T47D (cell line): ENCODE measurements around the gene PDLIM1.

Experiments
- DNase-seq, 2 experiments: peaks; one replicate each; pipeline versions ENCODE4 v3.0.0 to v3.0.0-alpha.2; 2011 to 2012; ENCODE audit warnings: low read depth in 1 of 2, low spot score in 1 of 2
- JUND ChIP-seq: IDR thresholded peaks from 2 replicates; pipeline ENCODE4 v1.6.1; 2012; ENCODE audit warnings: low read depth
- in situ Hi-C: cut with HindIII; loops from 2 replicates; pipeline ENCODE4 v1.10.0; 2016; ENCODE audit warnings: low sequenced_read_pairs, low pct_unique_long_range_greater_than_20kb

PDLIM1 gene

GRCh38 chr10:95328013-95328412 is 37.2 kb upstream of the PDLIM1 start:
- in situ Hi-C loops = no loop called here
- TF ChIP-seq JUND = no peak
- no peak for DNase-seq

GRCh38 chr10:95327367-95327766 is 36.6 kb upstream of the PDLIM1 start:
- in situ Hi-C loops = no loop called here
- TF ChIP-seq JUND = no peak
- peak in 1 of 2 experiments; percentile 46 for DNase-seq

- no peak for DNase-seq
- in situ Hi-C loops = no loop called here
- no peak for TF ChIP-seq JUND
Measured at GRCh38 chr10:95326396-95326795, 35.6 kb upstream of the PDLIM1 start.

GRCh38 chr10:95325863-95326262 is 35.1 kb upstream of the PDLIM1 start:
- in situ Hi-C loops = no loop called here
- no peak for DNase-seq
- TF ChIP-seq JUND = no peak

- no peak for TF ChIP-seq JUND
- no peak for DNase-seq
- in situ Hi-C loops = no loop called here
Measured at GRCh38 chr10:95324436-95325268, 33.8 kb upstream of the PDLIM1 start.

- in situ Hi-C loops = no loop called here
- DNase-seq = no peak
- no peak for TF ChIP-seq JUND
Measured at GRCh38 chr10:95321554-95322301, 30.9 kb upstream of the PDLIM1 start.

- TF ChIP-seq JUND = no peak
- in situ Hi-C loops = no loop called here
- peak in 1 of 2 experiments; percentile 39 for DNase-seq
Measured at GRCh38 chr10:95319239-95319638, 28.4 kb upstream of the PDLIM1 start.

GRCh38 chr10:95315509-95315908 is 24.7 kb upstream of the PDLIM1 start:
- in situ Hi-C loops = no loop called here
- no peak for TF ChIP-seq JUND
- no peak for DNase-seq

GRCh38 chr10:95314192-95314918 is 23.6 kb upstream of the PDLIM1 start:
- peak in 1 of 2 experiments; percentile 40 for DNase-seq
- in situ Hi-C loops = no loop called here
- TF ChIP-seq JUND = no peak

- in situ Hi-C loops = no loop called here
- no peak for TF ChIP-seq JUND
- DNase-seq = no peak
Measured at GRCh38 chr10:95312986-95313495, 22.2 kb upstream of the PDLIM1 start.

GRCh38 chr10:95312257-95312656 is 21.5 kb upstream of the PDLIM1 start:
- in situ Hi-C loops = no loop called here
- TF ChIP-seq JUND = no peak
- no peak for DNase-seq

- TF ChIP-seq JUND = no peak
- in situ Hi-C loops = no loop called here
- no peak for DNase-seq
Measured at GRCh38 chr10:95309958-95310357, 19.2 kb upstream of the PDLIM1 start.
